ENCODE results near the gene NRTN.
"Not testable (repeated sequence)": the region's sequence is repeated elsewhere in the genome, so short reads cannot be mapped to it uniquely, and the experiment has no call there.

Gene NRTN

GRCh38 chr19:5864013-5864720 is 59.3 kb downstream of the NRTN start:
- Histone ChIP-seq H3K9ac (ENCODE audit: low read depth, low read length) (no peak overlapping the region), H3K9me3 (replicated peaks; ENCODE audit: low read length) (no peaks in the 10 kb centered on the region), H3K4me1 (ENCODE audit: control insufficient read depth, insufficient read depth, low read length) (no peaks in the 10 kb centered on the region), H3K27me3 (ENCODE audit: control insufficient read depth, insufficient read depth, low read length) (peaks cover 25% of the 10 kb centered on the region), H3K36me3 (ENCODE audit: insufficient read depth, low read length) (no peaks in the 10 kb centered on the region), H3K4me2 (ENCODE audit: low read length) (no peak overlapping the region), H3K4me3 (ENCODE audit: low read length) (no peak overlapping the region)

GRCh38 chr19:5864725-5865486 is 60.0 kb downstream of the NRTN start:
- Histone ChIP-seq H3K4me2 (ENCODE audit: low read length) (no peak overlapping the region), H3K9me3 (replicated peaks; ENCODE audit: low read length) (no peaks in the 10 kb centered on the region), H3K4me3 (ENCODE audit: low read length) (no peak overlapping the region), H3K36me3 (ENCODE audit: insufficient read depth, low read length) (no peaks in the 10 kb centered on the region), H3K4me1 (ENCODE audit: control insufficient read depth, insufficient read depth, low read length) (no peaks in the 10 kb centered on the region), H3K9ac (ENCODE audit: low read depth, low read length) (no peak overlapping the region), H3K27me3 (ENCODE audit: control insufficient read depth, insufficient read depth, low read length) (peaks cover 24% of the 10 kb centered on the region)

- Histone ChIP-seq H3K27me3 (ENCODE audit: control insufficient read depth, insufficient read depth, low read length) (peaks cover 22% of the 10 kb centered on the region), H3K4me3 (ENCODE audit: low read length) (no peak overlapping the region), H3K9me3 (replicated peaks; ENCODE audit: low read length) (no peaks in the 10 kb centered on the region), H3K36me3 (ENCODE audit: insufficient read depth, low read length) (no peaks in the 10 kb centered on the region), H3K4me2 (ENCODE audit: low read length) (no peak overlapping the region), H3K4me1 (ENCODE audit: control insufficient read depth, insufficient read depth, low read length) (no peaks in the 10 kb centered on the region), H3K9ac (ENCODE audit: low read depth, low read length) (no peak overlapping the region)
Observed at GRCh38 chr19:5865772-5866171, 60.9 kb downstream of the NRTN start.

DNA sequence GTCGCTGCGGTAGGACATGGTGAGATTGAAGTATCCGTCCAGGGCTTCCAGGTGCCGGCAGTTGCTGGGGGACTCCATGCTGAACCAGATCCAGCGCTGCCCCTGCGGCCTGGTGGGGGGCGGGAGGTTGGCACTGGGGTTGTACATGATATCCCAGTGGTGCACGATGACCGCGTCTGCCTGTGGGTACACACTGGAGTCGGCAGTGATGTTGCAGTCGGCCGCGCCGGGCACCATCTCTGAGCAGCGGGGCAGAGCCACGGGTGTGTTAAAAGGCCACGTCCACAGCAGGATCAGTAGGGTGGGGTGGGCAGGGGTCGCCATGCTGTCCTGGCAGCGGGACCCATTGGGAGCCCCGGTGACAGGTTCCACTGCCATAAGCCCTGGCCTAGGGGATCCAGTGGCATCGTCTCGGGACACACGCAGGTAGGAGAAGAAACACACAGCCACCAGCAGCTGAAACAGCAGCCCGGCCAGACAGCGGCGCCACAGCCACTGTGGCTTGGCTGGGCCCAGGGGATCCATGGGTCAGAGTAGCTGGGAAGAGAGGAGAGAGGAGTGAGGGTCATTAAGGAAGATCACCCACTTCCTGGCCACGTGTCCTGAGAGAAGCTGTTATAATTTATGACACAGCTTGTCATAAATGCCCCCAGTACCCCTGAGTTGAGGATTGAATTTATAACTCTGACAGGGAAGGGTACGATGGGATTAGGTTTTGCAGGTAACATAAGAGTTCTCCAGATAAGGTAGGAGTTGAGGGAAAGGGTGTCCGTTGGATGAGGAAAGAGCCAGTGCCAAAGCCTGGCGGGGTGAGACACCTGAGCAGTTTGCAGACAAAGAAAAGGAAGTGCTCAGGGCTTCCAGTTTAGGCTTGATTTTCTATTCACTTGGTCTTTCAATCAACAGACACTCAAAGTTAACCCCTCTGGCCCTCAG is 62.6 kb downstream of the NRTN start:
- H3K4me3 ChIP-seq (ENCODE audit: low read length), result no peak overlapping the region
- peaks cover 16% of the 10 kb centered on the region for H3K27me3 ChIP-seq (ENCODE audit: control insufficient read depth, insufficient read depth, low read length)
- H3K4me1 ChIP-seq (ENCODE audit: control insufficient read depth, insufficient read depth, low read length), result no peaks in the 10 kb centered on the region
- H3K36me3 ChIP-seq (ENCODE audit: insufficient read depth, low read length), result no peaks in the 10 kb centered on the region
- H3K9ac ChIP-seq (ENCODE audit: low read depth, low read length), result no peak overlapping the region
- H3K4me2 ChIP-seq (ENCODE audit: low read length), result no peak overlapping the region
- no peaks in the 10 kb centered on the region for H3K9me3 ChIP-seq (replicated peaks; ENCODE audit: low read length)

DNA sequence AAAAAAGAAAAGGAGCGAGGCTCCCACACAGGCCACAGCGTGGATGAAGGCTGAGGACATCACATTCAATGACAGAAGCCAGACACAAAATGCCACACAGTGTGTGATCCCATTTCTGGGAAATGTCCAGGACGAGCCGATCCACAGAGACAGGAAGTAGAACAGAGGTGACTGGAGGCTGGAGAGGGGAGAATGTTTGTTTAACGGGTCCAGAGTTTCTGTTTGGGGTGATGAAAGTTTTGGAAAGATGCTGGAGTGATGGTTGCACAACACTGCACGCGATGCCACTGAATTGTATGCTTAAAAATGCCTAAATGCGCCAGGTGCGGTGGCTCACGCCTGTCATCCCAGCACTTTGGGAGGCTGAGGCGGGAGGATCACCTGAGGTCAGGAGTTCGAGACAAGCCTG is 66.1 kb downstream of the NRTN start:
- Histone ChIP-seq H3K4me1 (ENCODE audit: control insufficient read depth, insufficient read depth, low read length) (no peaks in the 10 kb centered on the region), H3K9me3 (replicated peaks; ENCODE audit: low read length) (no peaks in the 10 kb centered on the region), H3K36me3 (ENCODE audit: insufficient read depth, low read length) (no peaks in the 10 kb centered on the region), H3K27me3 (ENCODE audit: control insufficient read depth, insufficient read depth, low read length) (peaks cover 12% of the 10 kb centered on the region), H3K9ac (ENCODE audit: low read depth, low read length) (no peak overlapping the region), H3K4me2 (ENCODE audit: low read length) (no peak overlapping the region), H3K4me3 (ENCODE audit: low read length) (no peak overlapping the region)

DNA sequence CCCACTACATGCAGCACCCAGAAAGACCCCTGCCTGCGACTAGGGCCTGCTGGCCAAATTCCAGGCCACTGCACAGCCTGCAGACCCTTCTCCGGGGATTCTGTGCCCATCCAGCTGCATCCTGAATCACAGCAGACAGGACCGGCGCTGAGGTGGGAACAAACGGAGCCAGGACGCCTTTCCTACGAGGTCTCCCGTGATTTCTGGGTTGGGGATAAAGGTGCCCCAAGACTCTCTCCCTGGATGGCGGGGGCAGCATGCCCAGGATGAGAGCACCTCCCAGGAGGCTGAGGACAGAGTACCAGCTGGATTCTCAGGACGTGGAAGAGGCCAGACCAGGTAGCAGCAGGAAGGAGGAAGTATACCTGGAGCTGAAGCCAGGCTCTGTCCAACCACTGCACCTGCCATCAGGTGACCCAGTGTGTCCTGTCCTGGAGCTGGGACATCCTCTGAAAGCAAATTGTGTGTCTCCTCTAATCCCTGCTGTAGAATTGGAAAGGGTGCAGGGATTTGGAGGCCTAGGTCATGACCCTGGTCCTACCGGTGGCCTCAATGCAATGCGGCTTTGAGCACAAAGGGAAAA is 68.8 kb downstream of the NRTN start:
- Histone ChIP-seq H3K4me2 (ENCODE audit: low read length) (no peak overlapping the region), H3K27me3 (ENCODE audit: control insufficient read depth, insufficient read depth, low read length) (peaks cover 14% of the 10 kb centered on the region), H3K4me3 (ENCODE audit: low read length) (no peak overlapping the region), H3K36me3 (ENCODE audit: insufficient read depth, low read length) (no peaks in the 10 kb centered on the region), H3K4me1 (ENCODE audit: control insufficient read depth, insufficient read depth, low read length) (no peaks in the 10 kb centered on the region), H3K9ac (ENCODE audit: low read depth, low read length) (no peak overlapping the region), H3K9me3 (replicated peaks; ENCODE audit: low read length) (no peaks in the 10 kb centered on the region)

DNA sequence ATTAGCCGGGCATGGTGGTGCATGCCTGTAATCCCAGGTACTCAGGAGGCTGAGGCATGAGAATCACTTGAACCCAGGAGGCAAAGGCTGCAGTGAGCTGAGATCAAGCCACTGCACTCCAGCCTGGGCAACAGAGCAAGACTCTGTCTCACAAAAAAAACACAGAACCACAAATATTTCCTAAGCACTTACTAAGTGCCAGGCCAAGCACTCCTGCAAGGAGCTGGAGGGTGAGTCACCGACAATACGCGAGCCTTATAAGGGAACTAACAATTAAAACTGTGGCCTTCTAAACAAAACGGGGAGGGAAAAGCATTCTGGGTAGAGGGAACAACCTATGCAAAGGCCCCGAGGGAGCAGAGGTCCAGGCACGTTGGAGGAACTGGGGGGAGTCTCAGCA is 69.6 kb downstream of the NRTN start:
- H3K9ac ChIP-seq (ENCODE audit: low read depth, low read length); H3K4me2 ChIP-seq (ENCODE audit: low read length); H3K36me3 ChIP-seq (ENCODE audit: insufficient read depth, low read length); H3K4me3 ChIP-seq (ENCODE audit: low read length); H3K9me3 ChIP-seq (replicated peaks; ENCODE audit: low read length); H3K4me1 ChIP-seq (ENCODE audit: control insufficient read depth, insufficient read depth, low read length): not testable (repeated sequence)
- peaks cover 20% of the 10 kb centered on the region for H3K27me3 ChIP-seq (ENCODE audit: control insufficient read depth, insufficient read depth, low read length)

- Histone ChIP-seq H3K27me3 (ENCODE audit: control insufficient read depth, insufficient read depth, low read length) (peaks cover 42% of the 10 kb centered on the region), H3K9ac (ENCODE audit: low read depth, low read length) (no peak overlapping the region), H3K9me3 (replicated peaks; ENCODE audit: low read length) (no peaks in the 10 kb centered on the region), H3K36me3 (ENCODE audit: insufficient read depth, low read length) (no peaks in the 10 kb centered on the region), H3K4me3 (ENCODE audit: low read length) (no peak overlapping the region), H3K4me2 (ENCODE audit: low read length) (no peak overlapping the region), H3K4me1 (ENCODE audit: control insufficient read depth, insufficient read depth, low read length) (no peaks in the 10 kb centered on the region)
Observed at GRCh38 chr19:5877427-5877826, 72.6 kb downstream of the NRTN start.

- H3K27me3 ChIP-seq (ENCODE audit: control insufficient read depth, insufficient read depth, low read length), result peaks cover 44% of the 10 kb centered on the region
- H3K4me2 ChIP-seq (ENCODE audit: low read length), result no peak overlapping the region
- H3K9me3 ChIP-seq (replicated peaks; ENCODE audit: low read length), result no peaks in the 10 kb centered on the region
- no peak overlapping the region for H3K9ac ChIP-seq (ENCODE audit: low read depth, low read length)
- H3K36me3 ChIP-seq (ENCODE audit: insufficient read depth, low read length), result no peaks in the 10 kb centered on the region
- H3K4me1 ChIP-seq (ENCODE audit: control insufficient read depth, insufficient read depth, low read length), result no peaks in the 10 kb centered on the region
- no peak overlapping the region for H3K4me3 ChIP-seq (ENCODE audit: low read length)
Observed at GRCh38 chr19:5877882-5878281, 73.0 kb downstream of the NRTN start.
